Liver (tissue), 3 donors: Measurements from ENCODE around the gene IRF4.

Experiments used
- CTCF ChIP-seq: fragments of 150-350 bp; IDR thresholded peaks from 2 replicates; pipeline ENCODE4 v1.5.1; 2017; ENCODE audit warnings: improper control_type of control experiment, low read depth, low read length; ENCODE audit not compliant: missing input control
- EGR1 ChIP-seq, 2 donors: IDR thresholded peaks; 2 replicates each; pipeline ENCODE4 v1.6.1; 2016 to 2018; ENCODE audit warnings: antibody characterized with exemption in 2 of 2, low read depth in 2 of 2
- FOXA2 ChIP-seq: IDR thresholded peaks from 2 replicates; pipeline ENCODE4 v1.6.1; 2016; ENCODE audit warnings: antibody characterized with exemption
- GABPA ChIP-seq, 2 donors: IDR thresholded peaks in 1 of 2; conservative IDR thresholded peaks in 1 of 2; 2 replicates each; pipeline ENCODE4 v1.6.1; 2016; ENCODE audit warnings: antibody characterized with exemption in 2 of 2, mild to moderate bottlenecking in 1 of 2, moderate library complexity in 1 of 2
- HNF4A ChIP-seq, 2 donors: conservative IDR thresholded peaks; 2 replicates each; pipeline ENCODE4 v1.6.1; 2016; ENCODE audit warnings: antibody characterized with exemption in 2 of 2, mild to moderate bottlenecking in 2 of 2
- JUND ChIP-seq, 2 donors: IDR thresholded peaks; 2 replicates each; pipeline ENCODE4 v1.6.1; 2016; ENCODE audit warnings: antibody characterized with exemption in 2 of 2
- MAX ChIP-seq: IDR thresholded peaks from 2 replicates; pipeline ENCODE4 v1.6.1; 2016; ENCODE audit warnings: antibody characterized with exemption
- RAD21 ChIP-seq, 2 donors: IDR thresholded peaks; 2 replicates each; pipeline ENCODE4 v1.6.1; 2016; ENCODE audit warnings: antibody characterized with exemption in 2 of 2, mild to moderate bottlenecking in 2 of 2
- REST ChIP-seq: IDR thresholded peaks from 2 replicates; pipeline ENCODE4 v1.6.1; 2016; ENCODE audit warnings: antibody characterized with exemption, mild to moderate bottlenecking
- SP1 ChIP-seq: IDR thresholded peaks from 2 replicates; pipeline ENCODE4 v1.6.1; 2018; ENCODE audit warnings: antibody characterized with exemption, mild to moderate bottlenecking
- TAF1 ChIP-seq: conservative IDR thresholded peaks from 2 replicates; pipeline ENCODE4 v1.6.1; 2016; ENCODE audit warnings: antibody characterized with exemption, mild to moderate bottlenecking
- YY1 ChIP-seq: IDR thresholded peaks from 2 replicates; pipeline ENCODE4 v1.6.1; 2016; ENCODE audit warnings: antibody characterized with exemption, mild to moderate bottlenecking
- TF ChIP-seq, protein P1 (sequence below): IDR thresholded peaks from 2 replicates; pipeline ENCODE4 v1.6.1; 2016; ENCODE audit warnings: antibody characterized with exemption
- TF ChIP-seq, protein P2 (sequence below): IDR thresholded peaks from 2 replicates; pipeline ENCODE4 v1.6.1; 2016; ENCODE audit warnings: antibody characterized with exemption
- donor health status: healthy.
- donor health status: healthy.

GRCh38 chr6:372336-372911, 19.1 kb upstream of the IRF4 start:
- TF ChIP-seq, protein P1, sequence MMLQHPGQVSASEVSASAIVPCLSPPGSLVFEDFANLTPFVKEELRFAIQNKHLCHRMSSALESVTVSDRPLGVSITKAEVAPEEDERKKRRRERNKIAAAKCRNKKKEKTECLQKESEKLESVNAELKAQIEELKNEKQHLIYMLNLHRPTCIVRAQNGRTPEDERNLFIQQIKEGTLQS, result no peak
- no peak for TF ChIP-seq FOXA2
- TF ChIP-seq MAX, result no peak
- TF ChIP-seq CTCF, result no peak
- no peak for TF ChIP-seq REST
- TF ChIP-seq TAF1, result no peak
- no peak for TF ChIP-seq GABPA (IDR thresholded peaks at IDR 0.05 in 1 of 2, conservative IDR thresholded peaks at IDR 0.05 in 1 of 2)
- TF ChIP-seq HNF4A (conservative IDR thresholded peaks at IDR 0.05), result no peak
- TF ChIP-seq, protein P2, sequence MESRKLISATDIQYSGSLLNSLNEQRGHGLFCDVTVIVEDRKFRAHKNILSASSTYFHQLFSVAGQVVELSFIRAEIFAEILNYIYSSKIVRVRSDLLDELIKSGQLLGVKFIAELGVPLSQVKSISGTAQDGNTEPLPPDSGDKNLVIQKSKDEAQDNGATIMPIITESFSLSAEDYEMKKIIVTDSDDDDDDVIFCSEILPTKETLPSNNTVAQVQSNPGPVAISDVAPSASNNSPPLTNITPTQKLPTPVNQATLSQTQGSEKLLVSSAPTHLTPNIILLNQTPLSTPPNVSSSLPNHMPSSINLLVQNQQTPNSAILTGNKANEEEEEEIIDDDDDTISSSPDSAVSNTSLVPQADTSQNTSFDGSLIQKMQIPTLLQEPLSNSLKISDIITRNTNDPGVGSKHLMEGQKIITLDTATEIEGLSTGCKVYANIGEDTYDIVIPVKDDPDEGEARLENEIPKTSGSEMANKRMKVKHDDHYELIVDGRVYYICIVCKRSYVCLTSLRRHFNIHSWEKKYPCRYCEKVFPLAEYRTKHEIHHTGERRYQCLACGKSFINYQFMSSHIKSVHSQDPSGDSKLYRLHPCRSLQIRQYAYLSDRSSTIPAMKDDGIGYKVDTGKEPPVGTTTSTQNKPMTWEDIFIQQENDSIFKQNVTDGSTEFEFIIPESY, result no peak
- no peak for TF ChIP-seq JUND (IDR thresholded peaks at IDR 0.05)
- no peak for TF ChIP-seq YY1
- no peak for TF ChIP-seq EGR1 (IDR thresholded peaks at IDR 0.05; ENCODE audit: low read depth in 2 of 2)
- TF ChIP-seq SP1, result no peak
- no peak for TF ChIP-seq RAD21 (IDR thresholded peaks at IDR 0.05)
